OCI-LY7 (cell line): ENCODE measurements around the gene SPTBN2.

Source experiments
- CTCF ChIP-seq: fragments of 200-600 bp; sonication (generic); conservative IDR thresholded peaks from 2 replicates; pipeline ENCODE4 v1.5.1; 2014; ENCODE audit warnings: mild to moderate bottlenecking, antibody characterized with exemption, low read length, moderate library complexity, mixed read lengths
- EZH2phosphoT487 ChIP-seq: fragments of 200-600 bp; sonication (generic); IDR thresholded peaks from 2 replicates; pipeline ENCODE4 v1.6.1; 2018; ENCODE audit warnings: low read depth, borderline replicate concordance, mild to moderate bottlenecking, mixed run types, antibody characterized with exemption, low read length, moderate library complexity, mixed read lengths

GRCh38 chr11:66745356-66746235, 16.6 kb upstream of the SPTBN2 start:
- no peak for TF ChIP-seq CTCF
- TF ChIP-seq EZH2phosphoT487, result no peak
